Measurements from ENCODE around the gene EXD3. TPM values are rescaled to one million over a fixed set of nuclear protein-coding genes. Genes with fewer than 3 reads are reported as not detected.

The EXD3 gene
- total and polyA plus RNA-seq, 9 of the 15 experiments (the other 6 are each of a cell fraction or from before 2014, with no cell fraction given) = 0.29 to 12.5 (median 3.9) TPM

DNA sequence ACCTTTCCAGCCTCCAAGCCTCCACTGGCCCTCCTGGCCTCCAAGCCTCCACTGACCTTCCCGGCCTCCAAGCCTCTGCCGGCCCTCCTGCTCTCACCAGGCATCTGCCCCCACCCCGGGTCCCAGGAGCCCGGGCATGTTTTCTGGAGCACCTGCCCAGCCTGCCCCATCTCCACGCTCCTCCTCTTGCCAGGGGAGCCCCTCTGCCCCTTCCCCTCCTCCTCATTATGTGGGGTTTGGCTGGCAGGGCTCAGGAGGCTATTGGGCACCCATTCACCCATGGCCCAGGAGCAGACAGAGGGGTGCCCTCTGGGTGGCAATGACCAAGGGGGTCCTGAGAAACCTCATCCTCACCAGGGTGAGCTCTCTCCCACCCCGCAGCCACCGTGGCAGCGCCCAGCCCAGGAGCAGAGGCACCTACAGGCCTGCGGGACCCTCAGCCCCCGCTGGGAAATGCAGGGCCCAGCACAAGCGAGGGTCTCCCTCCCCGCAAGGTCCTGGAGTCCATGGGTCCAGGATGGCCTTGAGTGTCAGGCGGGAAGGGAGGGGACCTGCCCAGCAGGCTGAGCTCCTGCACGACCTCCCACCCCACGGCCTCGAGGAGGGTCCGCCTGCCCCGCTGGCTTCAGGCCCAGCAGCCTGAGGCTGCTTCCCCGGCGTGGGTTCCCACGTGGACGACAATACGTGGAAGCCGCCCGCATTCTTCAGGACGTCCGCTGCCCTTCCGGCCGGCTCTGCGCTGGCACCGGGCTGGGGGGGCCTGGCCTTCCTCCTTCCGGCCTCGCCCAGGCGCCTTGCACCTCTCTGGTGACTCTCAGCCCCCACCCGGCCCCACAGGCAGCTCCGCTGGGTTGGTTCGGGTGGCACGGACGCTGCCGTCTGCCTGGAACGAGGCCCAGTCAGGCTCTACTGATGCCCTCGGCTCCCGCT lies 69.5 kb downstream of the EXD3 start (continued):
- TF ChIP-seq, protein P1, sequence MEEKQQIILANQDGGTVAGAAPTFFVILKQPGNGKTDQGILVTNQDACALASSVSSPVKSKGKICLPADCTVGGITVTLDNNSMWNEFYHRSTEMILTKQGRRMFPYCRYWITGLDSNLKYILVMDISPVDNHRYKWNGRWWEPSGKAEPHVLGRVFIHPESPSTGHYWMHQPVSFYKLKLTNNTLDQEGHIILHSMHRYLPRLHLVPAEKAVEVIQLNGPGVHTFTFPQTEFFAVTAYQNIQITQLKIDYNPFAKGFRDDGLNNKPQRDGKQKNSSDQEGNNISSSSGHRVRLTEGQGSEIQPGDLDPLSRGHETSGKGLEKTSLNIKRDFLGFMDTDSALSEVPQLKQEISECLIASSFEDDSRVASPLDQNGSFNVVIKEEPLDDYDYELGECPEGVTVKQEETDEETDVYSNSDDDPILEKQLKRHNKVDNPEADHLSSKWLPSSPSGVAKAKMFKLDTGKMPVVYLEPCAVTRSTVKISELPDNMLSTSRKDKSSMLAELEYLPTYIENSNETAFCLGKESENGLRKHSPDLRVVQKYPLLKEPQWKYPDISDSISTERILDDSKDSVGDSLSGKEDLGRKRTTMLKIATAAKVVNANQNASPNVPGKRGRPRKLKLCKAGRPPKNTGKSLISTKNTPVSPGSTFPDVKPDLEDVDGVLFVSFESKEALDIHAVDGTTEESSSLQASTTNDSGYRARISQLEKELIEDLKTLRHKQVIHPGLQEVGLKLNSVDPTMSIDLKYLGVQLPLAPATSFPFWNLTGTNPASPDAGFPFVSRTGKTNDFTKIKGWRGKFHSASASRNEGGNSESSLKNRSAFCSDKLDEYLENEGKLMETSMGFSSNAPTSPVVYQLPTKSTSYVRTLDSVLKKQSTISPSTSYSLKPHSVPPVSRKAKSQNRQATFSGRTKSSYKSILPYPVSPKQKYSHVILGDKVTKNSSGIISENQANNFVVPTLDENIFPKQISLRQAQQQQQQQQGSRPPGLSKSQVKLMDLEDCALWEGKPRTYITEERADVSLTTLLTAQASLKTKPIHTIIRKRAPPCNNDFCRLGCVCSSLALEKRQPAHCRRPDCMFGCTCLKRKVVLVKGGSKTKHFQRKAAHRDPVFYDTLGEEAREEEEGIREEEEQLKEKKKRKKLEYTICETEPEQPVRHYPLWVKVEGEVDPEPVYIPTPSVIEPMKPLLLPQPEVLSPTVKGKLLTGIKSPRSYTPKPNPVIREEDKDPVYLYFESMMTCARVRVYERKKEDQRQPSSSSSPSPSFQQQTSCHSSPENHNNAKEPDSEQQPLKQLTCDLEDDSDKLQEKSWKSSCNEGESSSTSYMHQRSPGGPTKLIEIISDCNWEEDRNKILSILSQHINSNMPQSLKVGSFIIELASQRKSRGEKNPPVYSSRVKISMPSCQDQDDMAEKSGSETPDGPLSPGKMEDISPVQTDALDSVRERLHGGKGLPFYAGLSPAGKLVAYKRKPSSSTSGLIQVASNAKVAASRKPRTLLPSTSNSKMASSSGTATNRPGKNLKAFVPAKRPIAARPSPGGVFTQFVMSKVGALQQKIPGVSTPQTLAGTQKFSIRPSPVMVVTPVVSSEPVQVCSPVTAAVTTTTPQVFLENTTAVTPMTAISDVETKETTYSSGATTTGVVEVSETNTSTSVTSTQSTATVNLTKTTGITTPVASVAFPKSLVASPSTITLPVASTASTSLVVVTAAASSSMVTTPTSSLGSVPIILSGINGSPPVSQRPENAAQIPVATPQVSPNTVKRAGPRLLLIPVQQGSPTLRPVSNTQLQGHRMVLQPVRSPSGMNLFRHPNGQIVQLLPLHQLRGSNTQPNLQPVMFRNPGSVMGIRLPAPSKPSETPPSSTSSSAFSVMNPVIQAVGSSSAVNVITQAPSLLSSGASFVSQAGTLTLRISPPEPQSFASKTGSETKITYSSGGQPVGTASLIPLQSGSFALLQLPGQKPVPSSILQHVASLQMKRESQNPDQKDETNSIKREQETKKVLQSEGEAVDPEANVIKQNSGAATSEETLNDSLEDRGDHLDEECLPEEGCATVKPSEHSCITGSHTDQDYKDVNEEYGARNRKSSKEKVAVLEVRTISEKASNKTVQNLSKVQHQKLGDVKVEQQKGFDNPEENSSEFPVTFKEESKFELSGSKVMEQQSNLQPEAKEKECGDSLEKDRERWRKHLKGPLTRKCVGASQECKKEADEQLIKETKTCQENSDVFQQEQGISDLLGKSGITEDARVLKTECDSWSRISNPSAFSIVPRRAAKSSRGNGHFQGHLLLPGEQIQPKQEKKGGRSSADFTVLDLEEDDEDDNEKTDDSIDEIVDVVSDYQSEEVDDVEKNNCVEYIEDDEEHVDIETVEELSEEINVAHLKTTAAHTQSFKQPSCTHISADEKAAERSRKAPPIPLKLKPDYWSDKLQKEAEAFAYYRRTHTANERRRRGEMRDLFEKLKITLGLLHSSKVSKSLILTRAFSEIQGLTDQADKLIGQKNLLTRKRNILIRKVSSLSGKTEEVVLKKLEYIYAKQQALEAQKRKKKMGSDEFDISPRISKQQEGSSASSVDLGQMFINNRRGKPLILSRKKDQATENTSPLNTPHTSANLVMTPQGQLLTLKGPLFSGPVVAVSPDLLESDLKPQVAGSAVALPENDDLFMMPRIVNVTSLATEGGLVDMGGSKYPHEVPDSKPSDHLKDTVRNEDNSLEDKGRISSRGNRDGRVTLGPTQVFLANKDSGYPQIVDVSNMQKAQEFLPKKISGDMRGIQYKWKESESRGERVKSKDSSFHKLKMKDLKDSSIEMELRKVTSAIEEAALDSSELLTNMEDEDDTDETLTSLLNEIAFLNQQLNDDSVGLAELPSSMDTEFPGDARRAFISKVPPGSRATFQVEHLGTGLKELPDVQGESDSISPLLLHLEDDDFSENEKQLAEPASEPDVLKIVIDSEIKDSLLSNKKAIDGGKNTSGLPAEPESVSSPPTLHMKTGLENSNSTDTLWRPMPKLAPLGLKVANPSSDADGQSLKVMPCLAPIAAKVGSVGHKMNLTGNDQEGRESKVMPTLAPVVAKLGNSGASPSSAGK (IDR thresholded peaks at IDR 0.05) = no peak
- no peak for TF ChIP-seq ZNF76 (CRISPR knock-in tag; IDR thresholded peaks at IDR 0.05; ENCODE audit: borderline replicate concordance)
- no peak for TF ChIP-seq ZNF274 (IDR thresholded peaks at IDR 0.05; ENCODE audit: borderline replicate concordance, low read depth, low read length)
- no peak for TF ChIP-seq L3MBTL2 (IDR thresholded peaks at IDR 0.05)
- TF ChIP-seq, protein P2, sequence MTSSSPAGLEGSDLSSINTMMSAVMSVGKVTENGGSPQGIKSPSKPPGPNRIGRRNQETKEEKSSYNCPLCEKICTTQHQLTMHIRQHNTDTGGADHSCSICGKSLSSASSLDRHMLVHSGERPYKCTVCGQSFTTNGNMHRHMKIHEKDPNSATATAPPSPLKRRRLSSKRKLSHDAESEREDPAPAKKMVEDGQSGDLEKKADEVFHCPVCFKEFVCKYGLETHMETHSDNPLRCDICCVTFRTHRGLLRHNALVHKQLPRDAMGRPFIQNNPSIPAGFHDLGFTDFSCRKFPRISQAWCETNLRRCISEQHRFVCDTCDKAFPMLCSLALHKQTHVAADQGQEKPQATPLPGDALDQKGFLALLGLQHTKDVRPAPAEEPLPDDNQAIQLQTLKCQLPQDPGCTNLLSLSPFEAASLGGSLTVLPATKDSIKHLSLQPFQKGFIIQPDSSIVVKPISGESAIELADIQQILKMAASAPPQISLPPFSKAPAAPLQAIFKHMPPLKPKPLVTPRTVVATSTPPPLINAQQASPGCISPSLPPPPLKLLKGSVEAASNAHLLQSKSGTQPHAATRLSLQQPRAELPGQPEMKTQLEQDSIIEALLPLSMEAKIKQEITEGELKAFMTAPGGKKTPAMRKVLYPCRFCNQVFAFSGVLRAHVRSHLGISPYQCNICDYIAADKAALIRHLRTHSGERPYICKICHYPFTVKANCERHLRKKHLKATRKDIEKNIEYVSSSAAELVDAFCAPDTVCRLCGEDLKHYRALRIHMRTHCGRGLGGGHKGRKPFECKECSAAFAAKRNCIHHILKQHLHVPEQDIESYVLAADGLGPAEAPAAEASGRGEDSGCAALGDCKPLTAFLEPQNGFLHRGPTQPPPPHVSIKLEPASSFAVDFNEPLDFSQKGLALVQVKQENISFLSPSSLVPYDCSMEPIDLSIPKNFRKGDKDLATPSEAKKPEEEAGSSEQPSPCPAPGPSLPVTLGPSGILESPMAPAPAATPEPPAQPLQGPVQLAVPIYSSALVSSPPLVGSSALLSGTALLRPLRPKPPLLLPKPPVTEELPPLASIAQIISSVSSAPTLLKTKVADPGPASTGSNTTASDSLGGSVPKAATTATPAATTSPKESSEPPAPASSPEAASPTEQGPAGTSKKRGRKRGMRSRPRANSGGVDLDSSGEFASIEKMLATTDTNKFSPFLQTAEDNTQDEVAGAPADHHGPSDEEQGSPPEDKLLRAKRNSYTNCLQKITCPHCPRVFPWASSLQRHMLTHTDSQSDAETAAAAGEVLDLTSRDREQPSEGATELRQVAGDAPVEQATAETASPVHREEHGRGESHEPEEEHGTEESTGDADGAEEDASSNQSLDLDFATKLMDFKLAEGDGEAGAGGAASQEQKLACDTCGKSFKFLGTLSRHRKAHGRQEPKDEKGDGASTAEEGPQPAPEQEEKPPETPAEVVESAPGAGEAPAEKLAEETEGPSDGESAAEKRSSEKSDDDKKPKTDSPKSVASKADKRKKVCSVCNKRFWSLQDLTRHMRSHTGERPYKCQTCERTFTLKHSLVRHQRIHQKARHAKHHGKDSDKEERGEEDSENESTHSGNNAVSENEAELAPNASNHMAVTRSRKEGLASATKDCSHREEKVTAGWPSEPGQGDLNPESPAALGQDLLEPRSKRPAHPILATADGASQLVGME (CRISPR knock-in tag; IDR thresholded peaks at IDR 0.05) = no peak
- TF ChIP-seq POLR2B (IDR thresholded peaks at IDR 0.05; ENCODE audit: low read depth, partially characterized antibody) = no peak
- no peak for TF ChIP-seq MXI1 (IDR thresholded peaks at IDR 0.05; ENCODE audit: low read depth, low read length)
